ENCODE measurements around the gene SRCAP.
A peak's percentile ranks its signal among the peaks of the same experiment; 100 is the strongest.

Gene SRCAP

DNA sequence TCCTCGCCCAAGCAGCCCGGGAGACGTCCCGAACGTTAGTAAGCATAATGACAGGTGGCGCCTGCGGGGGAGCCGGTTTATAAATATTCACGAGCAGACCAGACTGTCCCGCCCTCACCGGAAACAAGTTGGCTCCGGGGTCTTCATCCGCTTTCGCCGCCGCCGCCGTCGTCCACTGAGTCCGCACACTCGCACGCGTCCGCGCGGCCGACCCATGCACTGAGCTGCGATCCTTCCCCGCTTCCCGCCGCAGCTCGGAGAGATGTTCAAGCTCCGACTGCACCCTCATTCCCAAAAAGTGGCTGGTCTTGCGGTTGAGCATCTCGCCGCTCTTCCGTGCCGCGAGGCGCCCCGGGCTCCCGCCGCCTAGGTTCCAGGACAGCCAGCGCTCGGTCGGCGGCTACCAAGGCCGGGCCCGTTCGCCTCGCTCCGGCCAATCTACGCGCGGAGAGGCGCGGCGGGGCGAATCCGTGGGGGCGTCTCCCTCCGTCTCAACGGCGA is 62.5 kb downstream of the SRCAP start:
- TF ChIP-seq, protein P1, sequence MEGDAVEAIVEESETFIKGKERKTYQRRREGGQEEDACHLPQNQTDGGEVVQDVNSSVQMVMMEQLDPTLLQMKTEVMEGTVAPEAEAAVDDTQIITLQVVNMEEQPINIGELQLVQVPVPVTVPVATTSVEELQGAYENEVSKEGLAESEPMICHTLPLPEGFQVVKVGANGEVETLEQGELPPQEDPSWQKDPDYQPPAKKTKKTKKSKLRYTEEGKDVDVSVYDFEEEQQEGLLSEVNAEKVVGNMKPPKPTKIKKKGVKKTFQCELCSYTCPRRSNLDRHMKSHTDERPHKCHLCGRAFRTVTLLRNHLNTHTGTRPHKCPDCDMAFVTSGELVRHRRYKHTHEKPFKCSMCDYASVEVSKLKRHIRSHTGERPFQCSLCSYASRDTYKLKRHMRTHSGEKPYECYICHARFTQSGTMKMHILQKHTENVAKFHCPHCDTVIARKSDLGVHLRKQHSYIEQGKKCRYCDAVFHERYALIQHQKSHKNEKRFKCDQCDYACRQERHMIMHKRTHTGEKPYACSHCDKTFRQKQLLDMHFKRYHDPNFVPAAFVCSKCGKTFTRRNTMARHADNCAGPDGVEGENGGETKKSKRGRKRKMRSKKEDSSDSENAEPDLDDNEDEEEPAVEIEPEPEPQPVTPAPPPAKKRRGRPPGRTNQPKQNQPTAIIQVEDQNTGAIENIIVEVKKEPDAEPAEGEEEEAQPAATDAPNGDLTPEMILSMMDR (conservative IDR thresholded peaks at IDR 0.05), result no peak
- H3K27ac ChIP-seq, result peak overlapping the region; percentile 75

DNA sequence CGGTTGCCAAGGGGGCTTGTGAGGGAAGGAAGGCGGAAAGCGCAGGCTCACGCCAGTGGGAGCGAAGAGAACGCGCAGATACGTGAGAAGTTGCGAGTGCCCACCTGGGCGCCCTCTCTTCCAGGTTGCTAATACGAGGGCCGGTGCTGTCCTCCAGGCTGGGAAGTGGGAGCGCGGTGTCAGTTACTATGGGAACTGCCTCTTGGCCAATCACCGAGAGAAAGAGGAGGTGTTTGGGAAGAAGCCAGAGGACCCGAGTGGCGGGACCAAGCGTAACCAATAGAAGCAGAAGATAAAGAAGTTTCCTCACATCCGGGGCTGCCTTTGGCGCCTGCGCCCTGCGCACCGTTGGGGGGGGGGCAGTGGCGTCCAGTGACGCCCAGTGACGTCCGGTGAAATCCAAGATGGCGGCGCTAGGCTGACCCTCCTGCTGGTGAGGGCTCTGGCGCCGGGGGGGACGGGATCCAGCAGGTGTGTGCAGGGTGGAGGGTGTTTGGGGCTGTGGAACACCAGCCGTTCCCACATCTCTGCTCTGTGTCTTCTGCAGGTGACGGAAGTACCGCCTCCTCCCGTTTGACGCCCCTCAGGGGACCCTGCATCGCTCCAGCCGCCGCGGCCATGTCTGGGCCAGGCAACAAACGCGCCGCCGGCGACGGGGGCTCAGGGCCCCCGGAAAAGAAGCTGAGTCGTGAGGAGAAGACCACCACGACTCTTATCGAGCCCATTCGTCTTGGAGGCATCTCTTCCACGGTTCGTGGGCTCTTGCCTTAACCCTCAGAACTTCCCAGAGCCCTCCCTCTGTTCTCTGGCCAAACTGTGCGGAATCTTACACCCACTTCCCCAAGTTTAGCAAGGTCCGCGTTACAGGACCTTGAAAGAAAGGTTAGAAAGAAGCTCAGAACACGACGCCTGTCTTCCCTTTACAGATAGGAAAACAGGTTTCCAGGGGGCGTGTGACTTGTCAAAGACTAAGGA is 63.2 kb downstream of the SRCAP start, which contains the start of the genes CFAP119 and RNF40:
TSS of gene CFAP119 (minus strand) at position 135 of the 975 bp plus-strand sequence. CDS start 314 bp downstream, outside the sequence.
TSS of gene RNF40 (plus strand) at position 395 of the 975 bp plus-strand sequence. CDS start at position 619, 224 bp downstream.
- H3K27ac ChIP-seq, result peak within 1 kb of the TSS; percentile 75
- TF ChIP-seq, protein P1 (conservative IDR thresholded peaks at IDR 0.05), result no peak

DNA sequence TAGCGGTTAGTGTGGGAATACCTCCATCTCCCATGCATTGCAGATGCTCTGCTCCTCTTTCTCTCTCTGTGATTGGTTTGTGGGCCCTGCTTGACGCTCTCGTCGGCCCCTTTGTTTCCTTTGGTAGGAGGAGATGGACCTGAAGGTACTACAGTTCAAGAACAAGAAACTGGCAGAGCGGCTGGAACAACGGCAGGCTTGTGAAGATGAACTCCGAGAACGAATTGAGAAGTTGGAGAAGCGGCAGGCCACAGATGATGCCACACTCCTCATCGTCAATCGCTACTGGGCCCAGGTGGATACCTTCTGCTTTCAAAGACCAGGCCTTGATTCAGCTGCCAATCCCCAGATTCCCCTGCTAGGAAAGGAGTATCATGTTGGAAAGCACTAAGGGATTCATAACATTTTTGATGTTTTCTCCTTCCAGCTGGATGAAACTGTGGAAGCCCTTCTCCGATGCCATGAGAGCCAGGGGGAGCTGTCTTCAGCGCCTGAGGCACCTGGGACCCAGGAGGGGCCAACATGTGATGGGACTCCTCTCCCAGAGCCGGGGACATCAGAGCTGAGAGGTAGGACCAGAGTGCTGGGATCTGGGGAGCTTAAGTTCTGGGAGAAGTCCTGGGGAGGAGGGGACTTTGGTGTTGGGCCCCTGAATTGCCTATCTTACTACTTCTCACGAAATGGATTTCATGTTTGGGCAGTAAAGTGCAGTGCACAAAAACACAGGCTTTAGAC is 64.2 kb downstream of the SRCAP start:
- TF ChIP-seq, protein P1 (conservative IDR thresholded peaks at IDR 0.05), result no peak
- H3K27ac ChIP-seq, result peak overlapping the region; percentile 75; the same call in 1 of the 2 replicates

DNA sequence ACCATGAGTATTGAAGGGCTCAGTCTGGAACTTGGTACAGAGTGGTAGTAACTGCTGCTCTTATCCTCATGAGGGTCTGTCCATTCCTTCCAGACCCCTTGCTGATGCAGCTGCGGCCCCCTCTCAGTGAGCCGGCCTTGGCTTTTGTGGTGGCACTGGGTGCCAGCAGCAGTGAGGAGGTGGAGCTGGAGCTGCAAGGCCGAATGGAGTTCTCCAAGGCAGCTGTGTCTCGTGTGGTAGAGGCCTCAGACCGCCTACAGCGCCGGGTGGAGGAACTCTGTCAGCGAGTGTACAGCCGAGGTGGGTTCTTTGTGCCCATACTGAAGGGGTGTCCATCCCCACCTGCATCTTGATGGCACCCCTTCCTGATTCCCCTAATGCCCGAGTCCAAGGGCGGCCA is 65.1 kb downstream of the SRCAP start:
- no peak overlapping the region for H3K27ac ChIP-seq
- TF ChIP-seq, protein P1 (conservative IDR thresholded peaks at IDR 0.05), result no peak

DNA sequence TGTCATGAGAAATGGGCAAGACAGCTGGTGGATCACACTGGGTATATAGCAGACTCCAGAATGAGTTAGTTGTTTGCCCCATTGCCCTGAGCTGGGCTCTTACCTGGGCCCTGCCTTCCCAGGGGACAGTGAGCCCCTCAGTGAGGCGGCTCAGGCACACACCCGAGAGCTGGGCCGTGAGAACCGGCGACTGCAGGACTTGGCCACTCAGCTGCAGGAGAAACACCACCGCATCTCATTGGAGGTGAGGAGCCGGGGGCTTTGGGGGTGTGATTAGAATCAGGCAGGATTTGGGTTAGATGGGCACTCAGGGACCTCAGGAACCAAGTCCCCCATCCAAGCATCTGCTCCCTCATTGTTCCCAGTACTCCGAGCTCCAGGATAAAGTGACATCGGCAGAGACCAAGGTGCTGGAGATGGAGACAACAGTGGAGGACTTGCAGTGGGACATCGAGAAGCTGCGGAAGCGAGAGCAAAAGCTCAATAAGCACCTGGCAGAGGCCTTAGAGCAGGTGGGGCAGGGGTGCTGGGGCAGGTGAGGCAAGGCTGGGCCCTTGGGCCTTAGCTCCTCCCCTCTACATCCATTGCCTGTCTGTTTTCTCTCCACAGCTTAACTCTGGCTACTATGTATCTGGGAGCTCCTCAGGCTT is 66.0 kb downstream of the SRCAP start:
- no peak overlapping the region for H3K27ac ChIP-seq
- TF ChIP-seq, protein P1 (conservative IDR thresholded peaks at IDR 0.05), result no peak

DNA sequence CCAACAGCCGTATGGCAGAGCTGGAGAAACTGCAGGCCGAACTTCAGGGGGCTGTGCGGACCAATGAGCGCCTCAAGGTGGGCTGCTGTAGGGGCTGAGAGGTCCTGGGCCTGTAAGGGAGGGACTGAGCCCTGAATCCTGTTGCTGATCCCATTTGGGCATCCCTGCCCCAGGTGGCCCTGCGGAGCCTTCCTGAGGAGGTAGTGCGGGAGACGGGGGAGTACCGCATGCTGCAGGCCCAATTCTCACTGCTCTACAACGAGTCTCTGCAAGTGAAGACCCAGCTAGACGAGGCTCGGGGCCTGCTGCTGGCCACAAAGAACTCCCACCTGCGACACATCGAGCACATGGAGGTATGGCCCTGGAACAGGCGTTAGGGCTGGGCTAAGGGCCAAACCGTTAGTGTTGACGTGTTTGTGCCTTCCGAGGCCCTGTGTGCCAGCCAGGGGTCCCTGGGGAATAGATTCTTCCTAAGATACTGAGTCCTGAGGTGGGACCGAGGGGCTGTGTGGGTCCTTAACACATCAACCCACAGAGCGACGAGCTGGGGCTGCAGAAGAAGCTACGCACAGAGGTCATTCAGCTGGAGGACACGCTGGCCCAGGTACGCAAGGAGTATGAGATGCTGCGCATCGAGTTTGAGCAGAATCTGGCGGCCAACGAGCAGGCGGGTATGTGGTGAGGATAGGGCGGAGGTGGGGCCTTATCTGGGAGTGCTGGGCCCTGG is 67.4 kb downstream of the SRCAP start:
- TF ChIP-seq, protein P1 (conservative IDR thresholded peaks at IDR 0.05), result no peak
- no peak overlapping the region for H3K27ac ChIP-seq
